ENCODE data around the gene ADGRG3. TPM values are rescaled to one million over a fixed set of nuclear protein-coding genes. Genes with fewer than 3 reads are reported as not detected.

ADGRG3 gene
- total and polyA plus RNA-seq, 9 of the 15 experiments (the other 6 are each of a cell fraction or from before 2014, with no cell fraction given) = 0.09 to 0.52 (median 0.14) TPM; not detected in 3

GRCh38 chr16:57667526-57668262, 412 bp upstream of the ADGRG3 start (continued):
- 0 out of 4 replicates have a peak, but pooled peaks of 1 of the 2 experiments have one; percentile 28 for TF ChIP-seq HDAC1 (IDR thresholded peaks at IDR 0.05)
- TF ChIP-seq MAFG (tag; conservative IDR thresholded peaks at IDR 0.05) = 0 out of 2 replicates have a peak, but pooled peaks have one; percentile 33
- TF ChIP-seq ZNF146 (CRISPR knock-in tag; IDR thresholded peaks at IDR 0.05; ENCODE audit: unreplicated experiment) = no peak
- peak; percentile 11; the same call in 1 of the 2 replicates for TF ChIP-seq MAFK (IDR thresholded peaks at IDR 0.05; ENCODE audit: low read length)
- TF ChIP-seq MBD2 (IDR thresholded peaks at IDR 0.05; ENCODE audit: borderline replicate concordance, low read depth) = 0 out of 2 replicates have a peak, but pooled peaks have one; percentile 20
- peak; percentile 27; the same call in 1 of the 2 replicates for TF ChIP-seq PHF8 (IDR thresholded peaks at IDR 0.05; ENCODE audit: borderline replicate concordance, low read length)
- TF ChIP-seq AFF1 (IDR thresholded peaks at IDR 0.05; ENCODE audit: low read depth in 1 of 2, partially characterized antibody in 2 of 2) = no peak
- TF ChIP-seq CXXC5 (CRISPR knock-in tag; IDR thresholded peaks at IDR 0.05) = peak; percentile 87; the same call in 1 of the 2 replicates
- peak; percentile 63 for TF ChIP-seq HMGN3 (IDR thresholded peaks at IDR 0.05; ENCODE audit: borderline replicate concordance, extremely low read depth, insufficient read length, low read depth, low read length)
- peak; percentile 69; the same call in 1 of the 2 replicates for TF ChIP-seq KAT7 (CRISPR knock-in tag; IDR thresholded peaks at IDR 0.05; ENCODE audit: borderline replicate concordance)
- peak; percentile 84 for TF ChIP-seq CREB3 (tag; conservative IDR thresholded peaks at IDR 0.05; ENCODE audit: low read depth)
- TF ChIP-seq HINFP (tag; conservative IDR thresholded peaks at IDR 0.05; ENCODE audit: low read depth) = 0 out of 2 replicates have a peak, but pooled peaks have one; percentile 23
- TF ChIP-seq STAG1 (CRISPR knock-in tag; IDR thresholded peaks at IDR 0.05; ENCODE audit: borderline replicate concordance) = no peak
- peak; percentile 71 for TF ChIP-seq MEIS2 (IDR thresholded peaks at IDR 0.05; ENCODE audit: partially characterized antibody)
- TF ChIP-seq GABPA (tag; conservative IDR thresholded peaks at IDR 0.05; ENCODE audit: low read depth) = peak; percentile 79
